HuH-7 (cell line): ENCODE results near the gene TSPAN17.
A peak's percentile ranks its signal among the peaks of the same experiment; 100 is the strongest.

ENCODE experiments used
- DNase-seq: peaks from one replicate; pipeline ENCODE4 v3.0.0; 2011; ENCODE audit warnings: low spot score

TSPAN17 gene

DNA sequence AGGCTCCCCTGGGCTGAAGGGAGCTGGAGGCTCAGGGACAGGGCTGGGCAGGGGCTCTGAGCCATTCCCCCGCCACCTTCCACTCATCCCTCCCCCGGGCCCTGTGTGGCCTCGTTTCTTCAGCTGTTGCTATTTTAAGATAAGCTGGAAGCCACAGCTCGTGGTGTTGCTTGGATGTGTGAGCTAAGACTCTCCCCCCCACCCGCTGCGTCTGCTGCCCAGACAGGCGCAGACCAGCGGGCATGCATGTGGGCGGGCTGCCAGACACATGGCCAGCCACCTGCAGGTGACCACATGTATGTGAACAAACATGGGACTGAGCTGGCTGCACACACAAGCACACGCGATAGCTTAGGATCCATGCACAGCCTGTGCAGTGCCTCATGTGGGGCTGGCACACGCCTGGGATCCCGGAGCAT, 25.6 kb upstream of the TSPAN17 start:
- DNase-seq = no peak

DNA sequence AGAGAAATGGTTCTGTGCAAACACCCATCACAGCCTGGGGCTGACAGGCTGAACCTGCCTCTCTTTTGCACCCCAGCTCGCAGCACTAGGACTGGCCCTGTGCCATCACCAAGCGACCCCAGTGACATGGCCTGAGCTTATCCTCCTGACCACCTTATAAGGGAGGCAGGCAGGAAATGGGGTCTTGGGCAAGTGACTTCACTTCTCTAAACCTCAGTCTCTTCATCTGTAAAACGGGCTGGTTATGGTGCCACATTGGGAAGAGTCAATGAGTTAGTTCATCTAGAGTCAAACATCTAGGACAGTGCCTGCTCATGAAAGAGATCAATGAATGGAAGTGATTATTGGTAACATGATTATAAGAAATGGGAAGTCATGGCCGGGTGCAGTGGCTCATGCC, 23.1 kb upstream of the TSPAN17 start:
- no peak for DNase-seq

DNA sequence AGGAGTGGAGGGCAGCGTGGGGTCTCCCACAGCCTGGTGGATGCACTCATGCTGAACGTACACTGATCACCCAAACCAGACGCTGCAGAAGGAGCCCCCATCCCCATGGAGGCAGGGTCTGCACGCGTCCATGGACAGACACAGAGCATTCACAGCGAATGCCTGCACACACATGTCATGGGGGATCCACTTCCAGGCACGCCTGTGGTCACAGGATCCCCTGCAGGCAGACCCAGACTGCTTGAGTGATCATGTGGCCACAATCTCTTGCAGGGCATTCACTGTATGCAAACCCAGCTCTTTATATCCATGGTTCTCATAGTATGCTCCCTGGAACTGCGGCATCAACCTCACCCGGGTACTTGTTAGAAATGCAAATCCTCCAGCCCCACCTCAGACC, 22.3 kb upstream of the TSPAN17 start:
- DNase-seq = no peak

- DNase-seq = no peak
Measured at GRCh38 chr5:176625512-176625911, 21.8 kb upstream of the TSPAN17 start.

DNA sequence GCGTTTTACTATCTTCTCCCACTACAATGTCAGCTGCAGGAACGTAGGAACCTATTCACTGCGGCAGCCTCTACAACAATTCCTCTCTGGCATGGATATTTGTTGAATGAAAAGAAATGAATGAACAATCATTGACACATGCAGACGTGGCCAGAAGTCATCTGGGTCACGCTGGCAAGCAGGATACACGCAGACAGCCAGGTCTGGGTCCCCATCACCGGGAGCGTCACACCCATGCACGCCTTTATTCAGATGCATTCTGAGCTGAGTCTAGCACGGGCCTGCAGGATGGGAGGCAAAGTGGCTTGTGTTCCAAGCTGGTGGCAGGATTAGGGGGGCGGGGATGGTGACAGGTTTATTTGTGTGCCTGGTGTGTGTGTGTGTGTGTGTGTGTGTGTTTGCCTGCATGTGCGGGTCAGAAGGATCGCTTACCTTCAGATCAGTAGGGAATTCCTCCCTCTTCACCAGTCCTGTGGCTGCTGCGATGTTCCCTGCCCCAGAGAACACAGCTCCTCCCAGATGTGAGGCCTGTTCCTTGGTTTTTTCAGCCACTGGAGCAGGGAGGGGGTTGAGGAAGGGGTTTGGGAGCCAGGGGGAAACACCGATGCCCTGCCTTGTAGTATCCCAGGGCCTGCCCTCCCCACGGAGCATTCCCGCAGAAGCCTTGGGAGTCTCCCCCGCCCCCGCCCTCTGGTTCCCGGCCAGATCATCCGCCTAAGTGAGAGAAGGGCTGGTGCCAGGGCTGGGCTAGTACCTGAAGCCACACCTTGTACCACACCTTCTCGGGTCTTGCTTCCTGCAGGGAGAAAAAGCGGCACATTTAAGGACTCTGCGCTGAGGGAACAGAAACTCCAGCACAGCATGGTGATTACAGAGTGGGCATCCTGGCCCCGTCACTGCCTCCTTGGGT, 21.1 kb upstream of the TSPAN17 start:
- DNase-seq = no peak

DNA sequence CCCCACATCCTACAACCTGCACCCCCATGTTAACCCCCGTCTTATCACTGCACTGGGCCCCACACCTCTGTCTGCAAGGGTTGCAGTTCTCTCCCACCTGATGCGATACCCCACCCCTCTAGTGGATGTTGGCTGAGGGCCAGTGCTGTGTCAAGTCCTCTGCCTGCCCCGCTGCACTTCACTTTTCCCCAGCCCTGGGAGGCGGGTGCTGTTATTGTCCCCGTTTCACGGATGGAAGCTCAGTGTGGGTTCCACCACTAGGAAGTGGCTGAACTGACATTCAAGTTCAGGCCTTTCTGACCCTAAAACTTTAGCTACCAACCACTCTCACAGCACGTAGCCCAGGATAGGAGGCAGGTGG, 20.4 kb upstream of the TSPAN17 start:
- no peak for DNase-seq

- no peak for DNase-seq
Measured at GRCh38 chr5:176627582-176627981, 19.7 kb upstream of the TSPAN17 start.

DNA sequence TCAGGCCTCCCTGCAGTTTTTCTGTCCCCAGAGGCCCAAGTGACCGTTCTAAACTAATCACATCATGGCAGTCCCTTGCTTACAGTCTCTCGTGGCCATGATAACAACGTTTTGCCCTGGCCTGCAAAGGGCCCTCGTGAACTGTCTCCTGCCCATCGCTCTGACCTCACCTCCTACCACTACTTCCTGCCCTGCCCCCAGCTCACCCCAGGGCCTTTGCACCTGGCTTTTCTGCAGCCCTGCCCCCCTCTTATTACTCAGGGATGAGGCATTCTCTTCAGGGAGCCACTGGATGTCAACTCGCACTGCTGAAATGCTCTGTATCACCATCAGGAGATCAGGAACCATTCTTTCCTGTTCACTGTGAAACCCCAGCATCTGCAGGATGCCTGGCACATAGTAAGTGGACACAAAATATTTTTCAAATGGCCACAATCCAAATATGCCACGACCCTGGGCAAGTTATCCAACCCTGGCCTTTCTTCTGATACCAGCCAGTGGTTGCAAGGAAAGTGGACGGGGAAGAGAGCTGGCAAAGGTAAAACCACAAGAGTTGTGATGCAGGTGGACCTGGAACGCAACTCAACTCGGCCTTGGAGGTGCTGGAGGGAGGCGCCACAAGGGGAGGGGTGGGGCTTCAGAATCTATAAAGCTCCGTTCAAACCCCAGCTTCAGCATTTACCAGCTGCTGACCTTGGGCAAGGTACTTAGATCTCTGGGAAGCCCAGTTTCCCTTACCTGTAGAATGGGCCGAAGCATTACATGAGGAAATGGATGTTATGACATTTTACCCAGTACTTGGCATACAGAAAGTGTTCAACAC, 18.7 kb upstream of the TSPAN17 start:
- no peak for DNase-seq

- no peak for DNase-seq
Measured at GRCh38 chr5:176629317-176629852, 17.9 kb upstream of the TSPAN17 start.

- peak; percentile 79 for DNase-seq
Measured at GRCh38 chr5:176629853-176630680, 17.2 kb upstream of the TSPAN17 start, which contains the start of the genes EIF4E1B and SNCB. TSS of gene EIF4E1B (plus strand) at chr5:176630675. CDS start at chr5:176642788, 12,113 bp downstream. TSS of gene SNCB (minus strand) at chr5:176630534. CDS start at chr5:176629654, 880 bp downstream.

DNA sequence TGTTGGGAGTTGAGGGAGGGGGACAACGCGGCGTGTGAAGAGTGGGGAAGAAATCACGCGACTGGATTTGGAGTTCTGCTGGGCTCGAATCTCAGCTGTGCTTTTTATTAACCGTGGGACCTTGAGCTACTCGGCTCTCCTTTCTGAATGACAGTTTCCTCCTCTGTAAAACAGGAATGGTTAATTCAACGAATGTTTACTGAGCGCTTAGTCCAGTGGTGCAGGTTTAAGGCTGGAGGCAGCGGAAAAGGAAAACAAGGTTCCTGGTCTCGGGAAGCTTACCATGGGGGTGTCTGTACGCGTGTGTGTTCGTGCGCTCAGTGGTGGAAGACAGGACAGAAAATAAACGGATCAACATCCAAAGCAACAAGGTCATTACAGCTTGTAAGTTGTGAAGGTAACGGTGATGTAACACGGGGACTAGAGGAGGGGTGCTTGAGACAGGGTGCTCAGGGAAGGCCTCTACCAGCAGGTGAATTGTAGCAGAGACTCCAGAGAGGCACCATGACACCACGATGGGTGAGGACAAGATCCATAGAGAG, 16.5 kb upstream of the TSPAN17 start:
- no peak for DNase-seq

GRCh38 chr5:176631383-176632200, 15.7 kb upstream of the TSPAN17 start:
- DNase-seq = no peak

GRCh38 chr5:176632745-176633144, 14.5 kb upstream of the TSPAN17 start:
- DNase-seq = no peak

GRCh38 chr5:176633598-176633997, 13.7 kb upstream of the TSPAN17 start:
- no peak for DNase-seq

- no peak for DNase-seq
Measured at GRCh38 chr5:176636426-176636825, 10.9 kb upstream of the TSPAN17 start.

DNA sequence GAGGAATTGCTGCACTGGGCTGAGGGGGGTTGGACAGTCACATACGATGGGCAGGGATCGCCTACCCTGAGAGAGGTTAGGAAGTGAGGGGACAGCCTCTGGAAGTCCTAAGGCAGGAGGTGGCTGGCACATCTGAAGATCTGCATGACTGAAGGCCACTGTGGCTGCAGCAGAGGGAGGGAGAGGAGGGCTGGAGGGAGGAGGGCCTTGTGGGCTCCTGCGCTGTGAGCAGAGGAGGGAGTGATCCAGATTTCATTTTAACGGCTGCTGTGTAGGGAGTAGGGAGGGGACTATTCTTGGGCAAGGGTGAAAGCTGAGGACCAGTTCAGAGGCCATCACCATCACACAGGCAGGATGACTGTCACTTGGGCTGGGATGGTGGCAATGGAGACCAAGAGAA, 9.7 kb upstream of the TSPAN17 start:
- DNase-seq = no peak

DNA sequence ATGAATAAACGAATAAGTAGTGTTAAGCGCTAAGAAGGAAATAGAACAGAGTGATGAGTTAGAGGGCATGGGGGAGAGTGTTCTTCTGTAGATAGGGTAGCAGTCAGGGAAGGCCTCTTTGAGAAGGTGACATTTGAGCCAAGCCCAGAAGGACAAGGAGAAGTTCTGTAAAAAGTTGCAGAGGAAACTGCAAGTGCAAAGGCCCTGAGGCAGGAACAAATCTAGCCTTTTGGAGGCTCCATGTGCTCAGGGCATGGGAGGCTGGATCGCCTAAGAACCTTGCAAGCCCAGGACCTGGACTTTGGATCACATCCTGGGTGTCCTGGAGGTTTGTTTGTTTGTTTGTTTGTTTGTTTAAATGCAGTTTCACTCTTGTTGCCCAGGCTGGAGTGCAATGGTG, 8.8 kb upstream of the TSPAN17 start:
- DNase-seq = no peak

DNA sequence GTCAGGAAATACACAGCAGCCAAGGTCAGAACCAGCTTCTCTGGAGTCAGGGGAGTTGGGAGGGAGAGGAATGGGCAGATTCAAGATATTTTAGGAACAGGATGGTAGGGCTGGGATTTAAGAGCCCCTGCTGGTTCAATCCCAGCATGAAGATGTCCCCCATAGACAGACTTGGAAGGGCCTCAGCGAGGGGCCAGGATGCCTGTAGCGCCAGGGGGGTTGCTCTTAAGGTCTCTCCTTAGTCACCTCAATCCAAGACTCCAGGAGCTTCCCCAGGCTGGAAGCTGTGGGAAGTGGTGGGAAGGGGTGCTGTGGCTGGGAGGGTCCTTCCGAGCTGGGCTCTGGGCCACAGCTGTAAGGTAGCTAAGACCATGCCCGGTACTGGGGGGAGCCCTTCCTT, 8.1 kb upstream of the TSPAN17 start:
- DNase-seq = no peak

GRCh38 chr5:176639981-176640380, 7.3 kb upstream of the TSPAN17 start:
- no peak for DNase-seq

GRCh38 chr5:176640616-176641015, 6.7 kb upstream of the TSPAN17 start:
- no peak for DNase-seq
